Glomerular endothelial cell (primary cell): ENCODE results near the gene ZFY. TPM values are rescaled to one million over a fixed set of nuclear protein-coding genes. Genes with fewer than 3 reads are reported as not detected.

ENCODE experiments used
- total RNA-seq: library from RNA; depleted of rRNA; stranded (reverse); fragments of >200 nt; gene quantifications from 2 replicates; pipeline ENCODE4 v1.2.3, GENCODE V29; 2015

Gene ZFY
- total RNA-seq, 1 donor from 2014 or later, result not detected

Other genes with a start within 250 kb of the ZFY start
- gene SRY, start 147.7 kb upstream of the ZFY start, total RNA-seq, result not detected in 2 replicates
- not detected in 2 replicates for gene RPS4Y1, start 93.8 kb upstream of the ZFY start, total RNA-seq